Measurements from ENCODE around the gene INTS3.
"Not testable (repeated sequence)": the region's sequence is repeated elsewhere in the genome, so short reads cannot be mapped to it uniquely, and the experiment has no call there.

INTS3 gene

DNA sequence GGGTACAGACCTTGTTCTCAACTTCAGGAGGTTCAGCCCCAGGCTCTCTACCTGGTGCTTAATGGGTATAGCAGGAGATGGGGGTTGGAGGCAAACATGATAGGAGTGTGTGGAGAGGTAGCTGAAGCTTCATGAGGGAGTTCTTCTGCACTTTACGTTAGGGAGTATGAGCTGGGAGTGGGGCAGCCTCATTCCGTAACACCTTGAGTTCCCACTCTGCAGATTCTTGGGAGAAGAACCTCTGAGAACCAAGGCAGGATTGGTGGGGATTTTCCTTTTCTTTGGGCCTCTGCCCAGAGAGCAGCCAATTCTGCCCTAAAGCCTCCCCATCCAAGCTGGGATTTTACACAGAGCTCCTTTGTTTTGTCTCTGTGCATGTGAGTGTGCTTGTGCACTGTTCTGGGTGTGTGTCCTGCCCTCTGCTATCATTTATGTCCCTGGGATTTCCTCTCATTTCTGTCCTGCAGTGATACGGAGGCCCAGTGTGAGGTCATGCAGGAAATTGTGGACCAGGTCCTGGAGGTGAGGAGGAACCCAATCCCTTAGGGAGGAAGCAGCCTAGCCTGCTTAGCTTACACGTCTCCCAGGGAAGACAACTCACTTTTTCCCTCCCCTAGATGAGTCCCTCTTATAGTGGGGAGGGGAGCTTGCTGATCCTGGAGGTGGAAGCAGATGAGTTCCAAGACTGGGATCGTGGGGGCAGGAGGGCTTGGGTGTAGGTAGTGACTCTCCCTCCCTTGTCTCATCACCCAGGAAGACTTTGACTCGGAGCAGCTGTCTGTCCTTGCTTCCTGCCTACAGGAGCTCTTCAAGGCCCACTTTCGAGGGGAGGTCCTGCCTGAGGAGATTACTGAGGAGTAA is 35.7 kb downstream of the INTS3 start:
- no peak for DNase-seq (ENCODE audit: low read depth in 2 of 2)

DNA sequence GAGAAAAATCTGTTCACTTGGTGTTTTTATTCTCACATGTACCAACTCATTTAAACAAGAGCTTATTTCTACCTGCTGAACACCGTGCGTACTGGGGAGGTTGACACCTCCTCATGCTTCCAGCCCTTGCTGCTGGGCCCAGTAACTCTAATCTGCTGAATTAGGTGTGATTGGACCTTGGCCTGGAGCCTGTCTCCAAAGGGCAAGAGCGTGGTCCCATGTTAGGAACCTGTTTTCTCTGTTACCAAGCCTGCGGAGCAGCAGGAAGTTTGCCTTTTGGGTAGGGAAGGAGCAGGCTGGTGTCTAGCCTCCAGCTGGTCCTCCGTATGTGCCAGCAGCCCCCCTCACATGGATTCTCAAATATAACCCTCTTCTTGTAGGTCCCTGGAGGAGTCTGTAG is 36.5 kb downstream of the INTS3 start:
- DNase-seq (ENCODE audit: low read depth in 2 of 2), result no peak

DNA sequence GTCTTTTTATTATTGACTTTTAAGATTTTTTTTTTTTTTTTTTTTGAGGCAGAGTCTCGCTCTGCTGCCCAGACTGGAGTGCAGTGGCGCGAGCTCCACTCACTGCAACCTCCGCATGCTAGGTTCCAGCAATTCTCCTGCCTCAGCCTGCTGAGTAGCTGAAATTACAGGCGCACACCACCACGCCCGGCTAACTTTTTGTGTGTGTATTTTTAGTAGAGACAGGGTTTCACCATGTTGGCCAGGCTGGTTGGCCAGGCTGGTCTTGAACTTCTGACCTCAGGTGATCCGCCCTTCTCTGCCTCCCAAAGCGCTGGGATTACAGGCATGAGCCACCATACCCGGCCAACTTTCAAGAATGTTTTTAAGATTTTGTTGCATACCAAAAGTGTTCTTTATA is 38.8 kb downstream of the INTS3 start:
- DNase-seq (ENCODE audit: low read depth in 2 of 2), result not testable (repeated sequence)

DNA sequence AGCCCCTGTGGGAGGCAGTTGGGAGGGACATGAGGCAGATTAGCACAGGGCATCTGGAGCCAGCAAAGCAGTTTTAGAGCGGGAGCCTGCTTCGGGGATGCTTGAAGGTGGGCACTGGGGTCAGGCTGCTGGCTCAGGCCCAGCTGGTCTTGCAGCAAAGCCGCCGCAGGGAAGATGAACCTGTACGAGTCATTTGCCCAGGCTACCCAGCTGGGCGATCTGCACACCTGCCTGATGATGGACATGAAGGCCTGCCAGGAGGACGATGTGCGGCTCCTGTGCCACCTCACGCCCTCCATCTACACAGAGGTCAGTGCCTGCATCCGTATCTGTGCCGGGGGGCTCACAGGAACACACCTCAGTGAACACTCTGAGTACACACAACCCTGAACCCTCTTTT is 39.7 kb downstream of the INTS3 start:
- no peak for DNase-seq (ENCODE audit: low read depth in 2 of 2)

DNA sequence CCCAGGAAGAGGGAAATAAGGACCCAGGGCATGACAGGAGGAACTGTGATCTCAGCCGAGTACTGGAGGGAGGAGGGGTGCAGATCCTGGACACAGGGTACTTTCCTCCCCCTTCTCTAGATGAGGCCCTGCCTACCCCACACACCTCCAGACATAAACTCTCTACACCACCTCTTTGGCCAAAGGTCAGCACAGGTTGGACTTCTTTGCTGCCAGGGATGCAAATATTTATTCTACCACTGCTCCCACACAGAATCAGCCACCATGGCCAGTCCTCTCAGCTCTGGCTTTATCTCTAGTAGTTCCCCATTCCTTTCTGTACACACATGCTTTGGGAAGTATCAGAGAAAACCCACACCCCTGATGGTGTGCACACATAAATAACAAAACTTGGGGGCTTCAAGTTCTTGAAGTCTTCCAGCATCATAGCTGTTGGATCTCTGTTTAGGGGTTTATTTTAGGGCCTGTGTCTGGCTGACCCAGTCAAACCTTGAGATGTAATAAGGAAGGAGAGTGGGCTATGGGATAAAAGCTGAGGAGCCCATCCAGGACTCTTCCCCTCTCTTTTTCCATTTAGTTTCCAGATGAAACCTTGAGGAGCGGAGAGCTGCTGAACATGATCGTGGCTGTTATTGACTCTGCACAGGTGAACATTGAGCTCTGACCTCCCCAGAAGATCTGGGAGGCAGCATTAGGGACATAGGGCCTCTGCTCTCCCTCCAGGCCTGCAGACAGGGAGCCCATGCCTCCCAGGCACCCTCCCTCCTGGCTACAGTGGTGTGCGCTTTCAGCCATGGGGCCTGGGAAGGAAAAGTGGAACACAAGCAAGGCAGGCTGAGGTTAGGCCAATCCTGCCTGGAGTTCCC is 40.7 kb downstream of the INTS3 start:
- no peak for DNase-seq (ENCODE audit: low read depth in 2 of 2)

DNA sequence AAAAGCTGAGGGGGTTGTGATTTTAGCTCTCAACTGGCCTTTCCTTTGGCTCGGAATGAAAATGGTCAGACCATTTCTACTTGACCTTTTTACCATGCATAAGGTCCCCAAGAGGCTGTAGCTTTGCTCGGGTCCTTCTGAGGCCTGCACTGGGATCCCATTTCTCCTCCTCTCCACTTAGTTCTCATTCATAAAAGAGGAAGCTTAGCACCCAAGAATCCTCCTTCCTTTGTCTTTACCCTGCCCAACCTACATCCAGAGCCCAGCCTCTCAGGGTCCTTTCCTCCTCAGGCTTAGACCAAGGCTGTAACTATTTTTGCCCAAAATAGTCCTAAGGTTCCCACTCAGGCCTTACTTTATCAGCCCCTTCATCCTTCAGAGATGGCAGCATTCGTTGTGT is 41.4 kb downstream of the INTS3 start:
- DNase-seq (ENCODE audit: low read depth in 2 of 2), result no peak

DNA sequence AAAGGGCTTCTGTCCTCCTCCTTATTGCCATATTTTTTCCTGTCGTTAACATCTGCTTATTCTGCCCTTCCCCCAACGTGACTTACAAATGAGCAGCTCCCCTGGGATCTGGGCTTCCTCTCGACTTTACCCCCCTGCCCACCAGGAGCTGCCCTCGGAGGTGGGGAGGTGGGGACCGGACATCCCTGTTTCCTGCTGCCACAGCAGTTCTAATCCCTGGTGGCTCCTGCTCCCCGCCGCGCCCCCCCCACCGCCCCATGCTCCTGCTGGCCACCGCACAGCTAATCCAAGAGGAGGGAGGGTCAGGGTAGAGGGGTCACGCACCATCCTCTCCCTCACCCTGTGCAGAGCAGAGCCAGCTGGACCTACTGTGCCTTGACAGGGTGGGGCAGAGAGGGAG is 42.9 kb downstream of the INTS3 start:
- DNase-seq (ENCODE audit: low read depth in 2 of 2), result no peak

GRCh38 chr1:153771261-153771660 is 43.4 kb downstream of the INTS3 start:
- no peak for DNase-seq (ENCODE audit: low read depth in 2 of 2)

DNA sequence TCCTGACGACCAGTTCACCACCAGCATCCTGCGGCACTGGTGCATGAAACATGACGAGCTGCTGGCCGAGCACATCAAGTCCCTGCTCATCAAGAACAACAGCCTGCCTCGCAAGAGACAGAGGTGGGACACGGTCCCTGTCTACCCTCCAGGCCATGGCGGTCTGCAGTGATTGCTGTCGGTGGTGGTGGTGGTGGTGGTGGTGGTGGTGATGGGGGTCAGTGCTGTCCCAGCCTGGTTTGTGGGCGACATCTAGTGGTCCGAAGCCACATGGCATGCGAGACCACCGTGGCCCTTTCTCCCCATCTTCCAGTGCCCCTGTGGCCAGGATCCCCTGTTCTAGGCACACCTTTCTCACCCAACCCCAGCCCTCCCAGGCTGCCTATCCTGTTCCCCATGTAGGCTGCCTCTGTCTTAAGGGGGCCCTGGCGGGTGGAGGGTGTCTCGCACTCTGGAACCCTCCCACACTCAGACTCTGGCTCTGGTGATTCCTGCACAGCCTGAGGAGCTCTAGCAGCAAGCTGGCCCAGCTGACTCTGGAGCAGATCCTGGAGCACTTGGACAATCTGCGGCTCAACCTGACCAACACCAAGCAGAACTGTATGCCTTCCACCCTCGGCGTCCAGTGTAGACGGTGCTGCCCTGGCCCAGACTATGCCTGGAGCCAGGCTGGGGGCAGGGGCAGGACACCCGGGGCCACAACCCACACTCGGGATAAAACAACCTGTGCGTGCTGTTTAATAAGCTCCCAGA is 44.2 kb downstream of the INTS3 start:
- no peak for DNase-seq (ENCODE audit: low read depth in 2 of 2)

- DNase-seq (ENCODE audit: low read depth in 2 of 2), result no peak
Observed at GRCh38 chr1:153773096-153773921, 45.5 kb downstream of the INTS3 start.

DNA sequence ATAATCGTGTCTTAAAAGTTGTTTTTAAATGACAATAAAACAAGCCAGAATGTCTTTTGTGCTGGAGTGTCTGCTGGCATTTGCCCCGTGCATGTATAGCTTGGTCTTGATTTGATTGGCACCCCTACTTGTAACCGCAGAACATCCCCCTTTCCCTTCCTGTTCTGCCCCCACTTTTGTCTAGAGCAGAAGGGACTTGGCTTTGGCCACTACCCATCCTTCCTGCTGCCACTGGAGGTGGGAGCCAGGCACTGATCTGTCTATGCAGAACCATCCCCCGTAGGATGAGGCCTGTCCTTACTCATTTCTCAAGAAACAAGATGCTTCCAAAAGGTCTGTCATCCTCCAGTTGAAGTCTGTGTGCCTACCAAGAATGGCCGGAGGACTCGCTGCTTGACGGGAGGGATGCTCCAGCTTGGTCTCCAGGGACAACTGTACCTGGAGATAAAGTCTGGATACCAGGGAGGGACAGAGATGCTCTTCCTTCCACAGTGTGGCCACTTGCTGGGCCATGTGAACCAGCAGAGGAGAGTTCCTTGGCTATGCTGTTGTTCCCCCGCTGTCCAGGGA is 46.3 kb downstream of the INTS3 start:
- no peak for DNase-seq (ENCODE audit: low read depth in 2 of 2)

DNA sequence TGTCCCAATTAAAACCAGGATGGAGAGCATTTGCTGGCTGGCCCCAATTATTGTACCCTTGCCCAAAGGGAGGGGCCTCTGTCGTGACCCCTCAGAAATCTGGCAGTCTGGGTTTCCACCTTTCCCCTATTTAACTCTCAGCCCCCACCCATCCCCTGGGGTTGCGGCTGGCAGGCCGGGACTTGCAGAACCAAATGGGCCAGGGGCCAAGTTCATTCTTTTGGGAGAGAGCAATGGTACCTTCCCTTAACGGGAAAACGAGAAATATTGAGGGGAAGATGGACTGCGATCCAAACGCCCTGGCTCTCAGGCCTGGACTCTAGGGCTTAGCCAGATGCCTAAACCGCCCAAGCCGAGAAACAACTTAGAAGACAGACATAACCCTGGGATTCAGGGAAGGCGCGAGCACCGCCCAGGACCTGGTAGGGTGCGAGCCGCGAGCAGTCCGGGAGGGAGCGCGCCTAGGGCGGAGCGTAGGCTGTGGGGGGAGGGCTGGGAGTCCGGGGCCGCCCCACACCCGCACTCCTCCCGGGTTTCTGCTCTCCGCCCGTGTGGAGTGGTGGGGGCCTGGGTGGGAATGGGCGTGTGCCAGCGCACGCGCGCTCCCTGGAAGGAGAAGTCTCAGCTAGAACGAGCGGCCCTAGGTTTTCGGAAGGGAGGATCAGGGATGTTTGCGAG is 47.1 kb downstream of the INTS3 start, which contains the start of gene SLC27A3:
SLC27A3 (plus strand) TSS at position 628 of the 678 bp plus-strand sequence. CDS start 91 bp downstream, outside the sequence.
- DNase-seq (ENCODE audit: low read depth in 2 of 2), result peak in 1 of 2 donors; percentile 13

DNA sequence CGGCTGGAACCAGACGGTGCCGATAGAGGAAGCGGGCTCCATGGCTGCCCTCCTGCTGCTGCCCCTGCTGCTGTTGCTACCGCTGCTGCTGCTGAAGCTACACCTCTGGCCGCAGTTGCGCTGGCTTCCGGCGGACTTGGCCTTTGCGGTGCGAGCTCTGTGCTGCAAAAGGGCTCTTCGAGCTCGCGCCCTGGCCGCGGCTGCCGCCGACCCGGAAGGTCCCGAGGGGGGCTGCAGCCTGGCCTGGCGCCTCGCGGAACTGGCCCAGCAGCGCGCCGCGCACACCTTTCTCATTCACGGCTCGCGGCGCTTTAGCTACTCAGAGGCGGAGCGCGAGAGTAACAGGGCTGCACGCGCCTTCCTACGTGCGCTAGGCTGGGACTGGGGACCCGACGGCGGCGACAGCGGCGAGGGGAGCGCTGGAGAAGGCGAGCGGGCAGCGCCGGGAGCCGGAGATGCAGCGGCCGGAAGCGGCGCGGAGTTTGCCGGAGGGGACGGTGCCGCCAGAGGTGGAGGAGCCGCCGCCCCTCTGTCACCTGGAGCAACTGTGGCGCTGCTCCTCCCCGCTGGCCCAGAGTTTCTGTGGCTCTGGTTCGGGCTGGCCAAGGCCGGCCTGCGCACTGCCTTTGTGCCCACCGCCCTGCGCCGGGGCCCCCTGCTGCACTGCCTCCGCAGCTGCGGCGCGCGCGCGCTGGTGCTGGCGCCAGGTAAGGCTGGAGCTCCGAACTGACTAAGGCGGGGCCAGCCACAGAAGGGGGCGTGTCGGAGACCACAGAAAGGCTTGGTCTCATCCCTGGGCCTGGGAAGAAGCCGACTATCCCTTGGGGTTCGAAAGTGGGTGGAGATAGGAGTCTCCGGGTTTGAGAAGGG is 47.8 kb downstream of the INTS3 start:
- peak in 1 of 2 donors; percentile 47 for DNase-seq (ENCODE audit: low read depth in 2 of 2)

DNA sequence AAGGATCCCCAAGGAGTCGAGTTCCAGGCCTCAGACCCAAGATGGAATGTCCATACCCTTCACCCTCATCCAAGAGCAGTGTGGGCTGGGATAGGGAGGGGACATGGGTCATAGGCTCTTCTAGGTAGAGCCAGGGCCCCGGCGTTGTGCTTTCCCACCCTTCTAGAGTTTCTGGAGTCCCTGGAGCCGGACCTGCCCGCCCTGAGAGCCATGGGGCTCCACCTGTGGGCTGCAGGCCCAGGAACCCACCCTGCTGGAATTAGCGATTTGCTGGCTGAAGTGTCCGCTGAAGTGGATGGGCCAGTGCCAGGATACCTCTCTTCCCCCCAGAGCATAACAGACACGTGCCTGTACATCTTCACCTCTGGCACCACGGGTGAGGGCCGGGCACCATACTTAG is 48.5 kb downstream of the INTS3 start:
- DNase-seq (ENCODE audit: low read depth in 2 of 2), result no peak

DNA sequence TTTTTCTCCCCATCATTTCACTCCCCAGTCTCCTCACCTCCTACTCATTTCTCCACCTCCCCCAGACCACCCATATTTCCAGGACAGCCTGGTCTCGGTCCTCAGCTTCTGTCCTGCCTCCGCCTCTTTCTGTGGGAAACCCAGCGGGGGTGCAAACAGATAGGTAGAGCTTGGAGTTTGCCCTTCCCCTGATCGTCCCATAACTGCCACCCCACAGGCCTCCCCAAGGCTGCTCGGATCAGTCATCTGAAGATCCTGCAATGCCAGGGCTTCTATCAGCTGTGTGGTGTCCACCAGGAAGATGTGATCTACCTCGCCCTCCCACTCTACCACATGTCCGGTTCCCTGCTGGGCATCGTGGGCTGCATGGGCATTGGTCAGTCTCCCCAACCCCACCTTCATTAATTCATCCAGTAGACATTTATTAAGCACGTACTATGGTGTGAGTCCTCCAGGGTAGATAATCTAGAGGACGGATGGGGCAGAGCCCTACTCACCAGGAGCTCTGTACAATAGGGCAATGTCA is 49.1 kb downstream of the INTS3 start:
- DNase-seq (ENCODE audit: low read depth in 2 of 2), result no peak

GRCh38 chr1:153777648-153778047 is 49.8 kb downstream of the INTS3 start:
- DNase-seq (ENCODE audit: low read depth in 2 of 2), result no peak

- no peak for DNase-seq (ENCODE audit: low read depth in 2 of 2)
Observed at GRCh38 chr1:153778051-153778823, 50.4 kb downstream of the INTS3 start.
